IgD-negative memory B cell (primary cell): ENCODE measurements around the gene HLA-DQB2. TPM values are rescaled to one million over a fixed set of nuclear protein-coding genes. Genes with fewer than 3 reads are reported as not detected.

ENCODE experiments used
- H3K27ac Mint-ChIP-seq, 3 donors: one replicate each; pipeline ENCODE4 v1.8.0; 2020 to 2022; ENCODE audit warnings: mild to moderate bottlenecking in 3 of 3, mixed read lengths in 3 of 3, moderate library complexity in 1 of 3
- H3K27me3 Mint-ChIP-seq: one replicate; pipeline ENCODE4 v1.8.0; 2021; ENCODE audit warnings: mixed read lengths
- H3K36me3 Mint-ChIP-seq: one replicate; pipeline ENCODE4 v1.8.0; 2020; ENCODE audit warnings: mild to moderate bottlenecking, mixed read lengths
- H3K4me1 Mint-ChIP-seq, 3 donors: one replicate each; pipeline ENCODE4 v1.8.0; 2020 to 2022; ENCODE audit warnings: mixed read lengths in 3 of 3, mild to moderate bottlenecking in 1 of 3
- H3K4me3 Mint-ChIP-seq, 4 donors: one replicate each; pipeline ENCODE4 v1.8.0; 2020 to 2022; ENCODE audit warnings: mild to moderate bottlenecking in 4 of 4, mixed read lengths in 4 of 4, moderate library complexity in 3 of 4
- H3K9me3 Mint-ChIP-seq, 3 donors: one replicate each; pipeline ENCODE4 v1.8.0; 2020 to 2021; ENCODE audit warnings: mixed read lengths in 3 of 3, mild to moderate bottlenecking in 1 of 3
- polyA plus RNA-seq: library from polyadenylated mRNA; unstranded; fragments of 300-500 nt; fragmentation: Illumina TruSeq; gene quantifications from one replicate; pipeline ENCODE4 v1.2.3, GENCODE V29; 2021

The HLA-DQB2 gene
- polyA plus RNA-seq, 1 donor from 2014 or later = 121 TPM

GRCh38 chr6:32713241-32713640 lies 50.1 kb downstream of the HLA-DQB2 start:
- Mint-ChIP-seq H3K4me1 (no peaks in the 10 kb centered on the region), H3K4me3 (no peak overlapping the region), H3K27me3 (no peaks in the 10 kb centered on the region), H3K36me3 (peaks cover 2% of the 10 kb centered on the region), H3K9me3 (no peaks in the 10 kb centered on the region), H3K27ac (no peak overlapping the region)

GRCh38 chr6:32709625-32710024 lies 53.7 kb downstream of the HLA-DQB2 start:
- no peaks in the 10 kb centered on the region for H3K27me3 Mint-ChIP-seq
- no peak overlapping the region for H3K27ac Mint-ChIP-seq
- no peaks in the 10 kb centered on the region for H3K9me3 Mint-ChIP-seq
- peaks cover 1% of the 10 kb centered on the region for H3K36me3 Mint-ChIP-seq
- no peaks in the 10 kb centered on the region for H3K4me1 Mint-ChIP-seq
- H3K4me3 Mint-ChIP-seq = no peak overlapping the region

Other genes with a start within 250 kb of the HLA-DQB2 start
- 92.6 TPM for gene HLA-DRB5, start 233.2 kb downstream of the HLA-DQB2 start, polyA plus RNA-seq
- gene HLA-DRB1, start 173.7 kb downstream of the HLA-DQB2 start, polyA plus RNA-seq = 1,928 TPM
- gene HLA-DQA1, start 126.1 kb downstream of the HLA-DQB2 start, polyA plus RNA-seq = 377 TPM
- 155 TPM for gene HLA-DQB1, start 96.9 kb downstream of the HLA-DQB2 start, polyA plus RNA-seq
- gene HLA-DQA2, start 22.1 kb downstream of the HLA-DQB2 start, polyA plus RNA-seq = 167 TPM
- gene HLA-DOB, start 53.5 kb upstream of the HLA-DQB2 start, polyA plus RNA-seq = 368 TPM
- gene TAP2, start 75.2 kb upstream of the HLA-DQB2 start, polyA plus RNA-seq = 26.8 TPM
- gene PSMB8, start 80.5 kb upstream of the HLA-DQB2 start, polyA plus RNA-seq = 366 TPM
- 219 TPM for gene TAP1, start 90.2 kb upstream of the HLA-DQB2 start, polyA plus RNA-seq
- 695 TPM for gene PSMB9, start 90.7 kb upstream of the HLA-DQB2 start, polyA plus RNA-seq
- 771 TPM for gene HLA-DMB, start 177.5 kb upstream of the HLA-DQB2 start, polyA plus RNA-seq
- 946 TPM for gene HLA-DMA, start 189.6 kb upstream of the HLA-DQB2 start, polyA plus RNA-seq
- gene BRD2, start 205.1 kb upstream of the HLA-DQB2 start, polyA plus RNA-seq = 110 TPM
- 363 TPM for gene HLA-DOA, start 246.1 kb upstream of the HLA-DQB2 start, polyA plus RNA-seq